ENCODE results near the gene ZMYND11. TPM values are rescaled to one million over a fixed set of nuclear protein-coding genes. Genes with fewer than 3 reads are reported as not detected.

The ZMYND11 gene
- 82.5 TPM for total RNA-seq

GRCh38 chr10:135132-135600, at the start of gene ZMYND11:
Gene ZMYND11, plus strand, starts transcription at chr10:135455. Its CDS starts 44,558 bp downstream, at chr10:180013.
- DNase-seq (ENCODE audit: low spot score) = peak; percentile 56

GRCh38 chr10:86031-86430, 49.2 kb upstream of the ZMYND11 start:
- no peak for DNase-seq (ENCODE audit: low spot score)

- no peak for DNase-seq (ENCODE audit: low spot score)
Observed at GRCh38 chr10:87177-88080, 47.8 kb upstream of the ZMYND11 start.

GRCh38 chr10:88253-88652, 47.0 kb upstream of the ZMYND11 start:
- no peak for DNase-seq (ENCODE audit: low spot score)

GRCh38 chr10:89248-89647, 46.0 kb upstream of the ZMYND11 start:
- no peak for DNase-seq (ENCODE audit: low spot score)

GRCh38 chr10:90161-90560, 45.1 kb upstream of the ZMYND11 start:
- no peak for DNase-seq (ENCODE audit: low spot score)

GRCh38 chr10:91313-91712, 43.9 kb upstream of the ZMYND11 start:
- DNase-seq (ENCODE audit: low spot score) = no peak

- no peak for DNase-seq (ENCODE audit: low spot score)
Observed at GRCh38 chr10:92153-92552, 43.1 kb upstream of the ZMYND11 start.

GRCh38 chr10:92846-93245, 42.4 kb upstream of the ZMYND11 start:
- no peak for DNase-seq (ENCODE audit: low spot score)

GRCh38 chr10:94613-95012, 40.6 kb upstream of the ZMYND11 start:
- no peak for DNase-seq (ENCODE audit: low spot score)

GRCh38 chr10:95356-96115, 39.7 kb upstream of the ZMYND11 start:
- DNase-seq (ENCODE audit: low spot score) = no peak

- DNase-seq (ENCODE audit: low spot score) = no peak
Observed at GRCh38 chr10:96466-96865, 38.8 kb upstream of the ZMYND11 start.

GRCh38 chr10:104416-104815, 30.8 kb upstream of the ZMYND11 start:
- no peak for DNase-seq (ENCODE audit: low spot score)

GRCh38 chr10:104862-105565, 30.2 kb upstream of the ZMYND11 start:
- no peak for DNase-seq (ENCODE audit: low spot score)

- DNase-seq (ENCODE audit: low spot score) = no peak
Observed at GRCh38 chr10:105806-106205, 29.4 kb upstream of the ZMYND11 start.

GRCh38 chr10:106740-107139, 28.5 kb upstream of the ZMYND11 start:
- DNase-seq (ENCODE audit: low spot score) = no peak

GRCh38 chr10:112246-112645, 23.0 kb upstream of the ZMYND11 start:
- no peak for DNase-seq (ENCODE audit: low spot score)

- no peak for DNase-seq (ENCODE audit: low spot score)
Observed at GRCh38 chr10:124874-125273, 10.4 kb upstream of the ZMYND11 start.

- DNase-seq (ENCODE audit: low spot score) = no peak
Observed at GRCh38 chr10:127612-128432, 7.4 kb upstream of the ZMYND11 start.

- no peak for DNase-seq (ENCODE audit: low spot score)
Observed at GRCh38 chr10:129810-130209, 5.4 kb upstream of the ZMYND11 start.
